ENCODE data around the gene RND2. TPM values are rescaled to one million over a fixed set of nuclear protein-coding genes. Genes with fewer than 3 reads are reported as not detected.

The RND2 gene
- polyA plus RNA-seq, 4 donors, result 2.9 to 3.8 (median 3.6) TPM

DNA sequence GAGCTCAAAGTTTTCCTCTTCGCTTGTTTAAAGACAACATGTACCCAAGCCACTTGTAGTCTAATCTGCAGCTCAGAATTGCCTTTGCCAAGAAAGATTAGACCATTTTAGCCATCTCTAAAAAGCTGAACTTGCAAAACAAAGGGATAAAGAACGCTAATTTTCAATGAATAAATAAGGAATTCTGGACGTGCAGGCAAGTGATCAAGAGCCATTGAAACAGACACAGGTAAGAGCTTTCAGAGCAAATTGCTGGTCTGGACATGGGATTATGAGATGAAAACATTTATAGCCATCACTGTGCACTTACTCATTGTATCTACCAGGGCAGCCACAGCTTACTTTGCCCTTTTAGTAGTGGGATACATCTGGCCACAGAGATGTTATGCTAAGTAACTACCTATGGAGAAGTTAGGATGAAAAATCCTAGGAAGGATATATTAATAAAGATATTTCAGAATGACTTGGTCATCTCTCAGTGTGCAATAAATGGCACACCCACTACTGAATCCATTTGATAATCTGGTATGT lies 44.4 kb downstream of the RND2 start:
- DNase-seq (ENCODE audit: low read depth in 4 of 4, low spot score in 3 of 4), result no peak

DNA sequence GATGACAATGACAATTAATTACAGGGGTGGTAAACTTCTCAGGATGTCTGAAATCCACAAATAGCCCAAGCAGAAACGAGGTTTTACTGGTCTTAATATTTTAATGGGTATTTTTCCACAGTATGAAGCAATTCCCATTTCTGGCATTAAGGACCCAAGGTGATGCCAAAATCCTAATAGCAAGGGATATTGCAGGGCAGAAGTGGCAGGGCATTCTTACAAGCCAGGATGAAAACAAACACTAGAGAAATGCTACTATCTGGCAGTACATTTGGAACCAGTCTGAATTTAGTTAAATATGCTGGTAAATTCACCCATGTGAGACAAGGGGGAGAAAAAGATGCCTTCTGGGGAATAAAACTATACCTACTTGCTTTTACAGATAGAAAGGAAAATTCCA lies 45.2 kb downstream of the RND2 start:
- DNase-seq (ENCODE audit: low read depth in 4 of 4, low spot score in 3 of 4), result no peak

DNA sequence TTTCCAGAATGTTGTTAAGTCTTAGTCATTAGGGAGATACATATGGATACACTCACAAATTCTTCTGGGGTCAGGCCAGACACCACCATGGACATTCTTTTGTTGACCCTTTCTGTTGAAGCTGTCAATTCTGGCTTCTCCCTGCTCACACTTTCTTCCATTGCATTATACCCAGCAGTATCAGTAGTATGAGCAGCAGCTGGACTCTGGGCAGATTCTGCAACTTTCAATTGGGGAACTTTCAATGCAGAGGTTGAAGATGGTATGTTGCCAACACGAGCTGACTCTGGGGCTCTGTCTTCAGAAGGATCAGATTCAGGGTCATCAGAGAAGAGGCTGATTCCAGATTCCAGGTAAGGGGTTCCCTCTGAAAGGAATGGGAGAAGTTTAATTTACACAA lies 45.8 kb downstream of the RND2 start:
- DNase-seq (ENCODE audit: low read depth in 4 of 4, low spot score in 3 of 4), result no peak

DNA sequence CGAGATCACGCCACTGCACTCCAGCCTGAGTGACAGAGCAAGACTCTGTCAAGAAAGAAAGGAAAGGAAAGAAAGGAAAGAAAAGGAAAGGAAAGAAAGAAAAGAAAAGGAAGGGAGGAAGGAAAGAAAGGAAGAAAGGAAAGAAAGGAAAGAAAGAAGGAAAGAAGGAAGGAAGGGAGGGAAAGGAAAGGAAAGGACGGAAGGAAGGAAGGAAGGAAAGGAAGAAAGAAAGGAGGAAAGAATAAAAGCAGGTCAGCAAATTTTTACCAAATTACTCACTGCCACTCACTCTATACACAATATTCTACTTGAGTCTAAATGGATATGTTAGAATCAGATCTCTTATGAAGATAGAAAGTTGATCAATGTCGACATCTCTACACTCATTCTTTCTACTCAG lies 49.8 kb downstream of the RND2 start:
- DNase-seq (ENCODE audit: low read depth in 4 of 4, low spot score in 3 of 4), result no peak

DNA sequence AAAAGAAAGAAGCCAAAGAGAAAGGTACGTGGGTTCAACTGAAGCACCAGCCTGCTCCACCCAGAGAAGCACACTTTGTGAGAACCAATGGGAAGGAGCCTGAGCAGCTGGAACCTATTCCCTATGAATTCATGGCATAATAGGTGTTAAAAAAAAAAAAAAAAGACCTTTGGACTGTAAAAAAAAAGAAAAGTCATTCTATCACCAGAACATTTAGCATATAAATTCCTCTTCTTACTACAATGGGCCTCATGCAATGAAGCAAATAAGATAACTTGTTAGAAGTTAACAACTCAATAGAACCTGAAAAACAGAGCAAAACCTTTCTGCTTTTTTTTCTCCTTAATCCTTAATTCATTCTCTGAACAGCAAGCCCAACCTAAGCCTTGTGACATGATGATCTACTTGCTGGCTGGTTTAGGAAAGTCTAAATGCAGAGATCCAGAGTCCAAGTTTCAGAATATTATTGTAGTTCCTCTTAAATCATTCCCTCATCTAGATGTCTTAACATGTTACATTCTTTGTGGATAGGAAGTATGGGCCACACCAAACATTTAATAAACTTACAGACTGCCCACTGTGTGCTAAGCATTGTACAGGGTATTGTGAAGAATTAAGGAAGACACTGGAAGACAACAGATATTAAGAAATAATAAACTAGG lies 54.7 kb downstream of the RND2 start:
- no peak for DNase-seq (ENCODE audit: low read depth in 4 of 4, low spot score in 3 of 4)

Other genes starting within 250 kb of the RND2 start
- 10 to 100 TPM; 11.3 to 14.7 (median 12.2) TPM for gene WNK4, start 244.6 kb upstream of the RND2 start, polyA plus RNA-seq (ENCODE audit: insufficient read length in 4 of 4)
- 100 to 1,000 TPM; 166 to 178 (median 172) TPM for gene COA3, start 226.5 kb upstream of the RND2 start, polyA plus RNA-seq (ENCODE audit: insufficient read length in 4 of 4)
- 1 to 10 TPM; 1.7 to 3.1 (median 2.0) TPM for gene CNTD1, start 226.4 kb upstream of the RND2 start, polyA plus RNA-seq (ENCODE audit: insufficient read length in 4 of 4)
- 10 to 100 TPM; 64.8 to 78.0 (median 69.2) TPM for gene BECN1, start 200.9 kb upstream of the RND2 start, polyA plus RNA-seq (ENCODE audit: insufficient read length in 4 of 4)
- 100 to 1,000 TPM; 107 to 121 (median 119) TPM for gene PSME3, start 191.8 kb upstream of the RND2 start, polyA plus RNA-seq (ENCODE audit: insufficient read length in 4 of 4)
- gene AOC2, start 180.7 kb upstream of the RND2 start, polyA plus RNA-seq (ENCODE audit: insufficient read length in 4 of 4), result 1 to 10 TPM in 3 of 4 donors, under 1 TPM in 1; 0.83 to 1.2 (median 1.2) TPM
- 1 to 10 TPM; 5.3 to 7.5 (median 6.5) TPM for gene AOC3, start 174.0 kb upstream of the RND2 start, polyA plus RNA-seq (ENCODE audit: insufficient read length in 4 of 4)
- gene G6PC1, start 124.4 kb upstream of the RND2 start, polyA plus RNA-seq (ENCODE audit: insufficient read length in 4 of 4), result 1 to 10 TPM; 4.2 to 7.6 (median 4.9) TPM
- gene AARSD1, start 60.8 kb upstream of the RND2 start, polyA plus RNA-seq (ENCODE audit: insufficient read length in 4 of 4), result 10 to 100 TPM; 47.6 to 56.2 (median 52.2) TPM
- gene PTGES3L, start 45.2 kb upstream of the RND2 start, polyA plus RNA-seq (ENCODE audit: insufficient read length in 4 of 4), result 1 to 10 TPM; 2.1 to 2.4 (median 2.2) TPM
- 10 to 100 TPM; 15.4 to 17.0 (median 15.8) TPM for gene RUNDC1, start 44.7 kb upstream of the RND2 start, polyA plus RNA-seq (ENCODE audit: insufficient read length in 4 of 4)
- 1,000 to 10,000 TPM; 1,352 to 1,628 (median 1,460) TPM for gene RPL27, start 26.8 kb upstream of the RND2 start, polyA plus RNA-seq (ENCODE audit: insufficient read length in 4 of 4)
- 10 to 100 TPM in 3 of 4 donors, 1 to 10 TPM in 1; 7.8 to 13.5 (median 10.6) TPM for gene IFI35, start 18.4 kb upstream of the RND2 start, polyA plus RNA-seq (ENCODE audit: insufficient read length in 4 of 4)
- gene VAT1, start 2.8 kb upstream of the RND2 start, polyA plus RNA-seq (ENCODE audit: insufficient read length in 4 of 4), result 100 to 1,000 TPM; 112 to 143 (median 120) TPM
- 10 to 100 TPM; 13.0 to 16.1 (median 15.5) TPM for gene BRCA1, start 100.1 kb downstream of the RND2 start, polyA plus RNA-seq (ENCODE audit: insufficient read length in 4 of 4)
- 100 to 1,000 TPM; 111 to 136 (median 130) TPM for gene NBR1, start 146.0 kb downstream of the RND2 start, polyA plus RNA-seq (ENCODE audit: insufficient read length in 4 of 4)
- gene TMEM106A, start 186.6 kb downstream of the RND2 start, polyA plus RNA-seq (ENCODE audit: insufficient read length in 4 of 4), result 10 to 100 TPM; 13.6 to 20.1 (median 14.1) TPM
- gene CCDC200, start 203.4 kb downstream of the RND2 start, polyA plus RNA-seq (ENCODE audit: insufficient read length in 4 of 4), result 1 to 10 TPM; 6.2 to 9.3 (median 7.2) TPM
- 1 to 10 TPM in 1 of 4 donors, under 1 TPM in 1, not detected in 2; 0.40 to 1.6 TPM for gene RNU2-1, start 208.7 kb downstream of the RND2 start, polyA plus RNA-seq (ENCODE audit: insufficient read length in 4 of 4)